ENCODE data around the gene ELANE.
"Not testable (repeated sequence)": the region's sequence is repeated elsewhere in the genome, so short reads cannot be mapped to it uniquely, and the experiment has no call there.

ELANE gene

GRCh38 chr19:843180-843835 lies 8.8 kb upstream of the ELANE start:
- no peak for FAIRE-seq

GRCh38 chr19:843836-844545 lies 8.1 kb upstream of the ELANE start:
- no peak for FAIRE-seq

- FAIRE-seq = no peak
Measured at GRCh38 chr19:844546-844971, 7.5 kb upstream of the ELANE start.

- FAIRE-seq = no peak
Measured at GRCh38 chr19:845707-846521, 6.2 kb upstream of the ELANE start.

- no peak for FAIRE-seq
Measured at GRCh38 chr19:848386-848921, 3.6 kb upstream of the ELANE start.

GRCh38 chr19:849195-849594 lies 2.9 kb upstream of the ELANE start:
- FAIRE-seq = not testable (repeated sequence)

GRCh38 chr19:850221-850978 lies 1.7 kb upstream of the ELANE start:
- no peak for FAIRE-seq

GRCh38 chr19:850979-851335 lies 1.1 kb upstream of the ELANE start:
- no peak for FAIRE-seq

- FAIRE-seq = no peak
Measured at GRCh38 chr19:853014-853585, 997 bp downstream of the ELANE start.

- FAIRE-seq = not testable (repeated sequence)
Measured at GRCh38 chr19:853614-854220, 1.6 kb downstream of the ELANE start.

- peak; percentile 83 for FAIRE-seq
Measured at GRCh38 chr19:854549-854948, 2.4 kb downstream of the ELANE start.

GRCh38 chr19:855142-855541 lies 3.0 kb downstream of the ELANE start:
- FAIRE-seq = no peak

- FAIRE-seq = no peak
Measured at GRCh38 chr19:855566-856120, 3.5 kb downstream of the ELANE start.

GRCh38 chr19:858284-858683 lies 6.2 kb downstream of the ELANE start:
- no peak for FAIRE-seq

GRCh38 chr19:858868-859843 lies 7.1 kb downstream of the ELANE start, which contains the start of gene CFD:
CFD (plus strand) TSS chr19:859664; CDS start chr19:859690, 26 bp downstream.
- FAIRE-seq = no peak

- FAIRE-seq = no peak
Measured at GRCh38 chr19:861141-861755, 9.1 kb downstream of the ELANE start.

- FAIRE-seq = no peak
Measured at GRCh38 chr19:861756-862580, 9.9 kb downstream of the ELANE start.

GRCh38 chr19:862581-863314 lies 10.6 kb downstream of the ELANE start:
- FAIRE-seq = no peak

Data from colon (tissue), 2 donors.